Right lobe of liver (tissue), 6 donors: ENCODE data around the gene FAM174B. TPM values are rescaled to one million over a fixed set of nuclear protein-coding genes. Genes with fewer than 3 reads are reported as not detected.
A peak's percentile ranks its signal among the peaks of the same experiment; 100 is the strongest.

Experiments
- ATAC-seq, 4 donors: fragments of 200-7000 bp; cut with Tn5 transposase; one replicate each; pipeline ENCODE4 v1.9.1; 2020; ENCODE audit warnings: mild to moderate bottlenecking in 4 of 4, moderate library complexity in 4 of 4
- DNase-seq, 3 donors: peaks; one replicate each; pipeline ENCODE4 v3.0.0-alpha.2; 2020
- H3K27ac ChIP-seq, 3 donors: fragments of 200-600 bp; one replicate each; pipeline ENCODE4 v1.8.0; 2022
- H3K27me3 ChIP-seq, 2 donors: fragments of 200-600 bp; one replicate each; pipeline ENCODE4 v1.8.0; 2022
- H3K36me3 ChIP-seq, 4 donors: fragments of 200-600 bp; sonication (generic) in 1 of 4; one replicate each; pipeline versions ENCODE4 v1.5.1 to v1.8.0; 2017 to 2022; ENCODE audit warnings: control low read depth in 1 of 4
- H3K4me1 ChIP-seq, 4 donors: fragments of 200-600 bp; sonication (generic) in 1 of 4; one replicate each; pipeline versions ENCODE4 v1.5.1 to v1.8.0; 2017 to 2022; ENCODE audit warnings: control low read depth in 1 of 4
- H3K4me3 ChIP-seq, 3 donors: fragments of 200-600 bp; one replicate each; pipeline ENCODE4 v1.8.0; 2022
- H3K9me3 ChIP-seq, 4 donors: fragments of 200-600 bp; sonication (generic) in 1 of 4; one replicate each; pipeline versions ENCODE4 v1.5.1 to v1.8.0; 2017 to 2022; ENCODE audit warnings: control low read depth in 1 of 4
- CTCF ChIP-seq, 4 donors: fragments of 200-600 bp in 3 of 4; fragments of 450-650 bp in 1 of 4; IDR thresholded peaks; one replicate each; pipeline versions ENCODE4 v1.5.1 to v1.8.0; 2016 to 2022; ENCODE audit warnings: antibody characterized with exemption in 4 of 4, mild to moderate bottlenecking in 2 of 4
- POLR2A ChIP-seq: fragments of 450-650 bp; IDR thresholded peaks from one replicate; pipeline ENCODE4 v1.6.1; 2017; ENCODE audit warnings: antibody characterized with exemption, mild to moderate bottlenecking
- WGBS: methylation state at CpG from one replicate; pipeline ENCODE4 v1.1.6; 2018; ENCODE audit warnings: low coverage, low lambda C conversion rate; ENCODE audit not compliant: insufficient coverage; ENCODE audit errors: missing lambda C conversion rate; 5-methylcytosine and 5-hydroxymethylcytosine counted together
- intact Hi-C, 2 donors: fragments of 100-400 bp; cut with DNase I; formaldehyde crosslinking; loops; one replicate each; pipeline versions ENCODE4 v1.11.2 to v1.14.1; 2022
- total RNA-seq, 6 experiments: library from RNA; depleted of rRNA in 2 of 6; stranded (reverse); fragments of >200 nt in 2 of 6; fragmentation: NEBNext Ultra II Directional in 3 of 6; extraction: Animal tissue kit (Norgen Biotek cat#: 25700) in 3 of 6; gene quantifications; one replicate each; pipeline versions ENCODE4 v1.1.0 to v1.2.4, GENCODE V29; 2016 to 2023
- donor health status: DM: no; HTN: yes; CAD: no.
- donor health status: DM: no; HTN: no; CAD: no.
- donor health status: DM: no; HTN: no; CAD: no.
- donor health status: DM: no; HTN: yes; CAD: no.
- donor health status: DM: no; HTN: yes; CAD: no.

Gene FAM174B
- total RNA-seq, 6 experiments from 2014 or later = 2.0 to 11.9 (median 4.7) TPM

GRCh38 chr15:92627014-92627413 lies 28.6 kb downstream of the FAM174B start:
- ATAC-seq = peak in 2 of 4 donors; percentile 58 to 77
- no peaks in the 10 kb centered on the region for H3K27me3 ChIP-seq
- no peak for TF ChIP-seq POLR2A
- TF ChIP-seq CTCF (IDR thresholded peaks at IDR 0.05) = no peak
- no peaks in the 10 kb centered on the region for H3K9me3 ChIP-seq
- DNase-seq = no peak
- H3K36me3 ChIP-seq = no peaks in the 10 kb centered on the region
- H3K4me1 ChIP-seq = no peaks in the 10 kb centered on the region
- 33% methylated on average over 10 of the region's 11 CpGs for WGBS
- intact Hi-C loops = no loop called here
- no peak overlapping the region for H3K27ac ChIP-seq
- no peak overlapping the region for H3K4me3 ChIP-seq

GRCh38 chr15:92625251-92625980 lies 30.2 kb downstream of the FAM174B start:
- no peaks in the 10 kb centered on the region for H3K36me3 ChIP-seq
- H3K27me3 ChIP-seq = no peaks in the 10 kb centered on the region
- DNase-seq (no peak), ATAC-seq (no peak)
- H3K27ac ChIP-seq = no peak overlapping the region
- 62% methylated on average over 3 of the region's 3 CpGs for WGBS
- H3K4me1 ChIP-seq = no peaks in the 10 kb centered on the region
- no peak overlapping the region for H3K4me3 ChIP-seq
- TF ChIP-seq CTCF (IDR thresholded peaks at IDR 0.05) (no peak), POLR2A (no peak)
- H3K9me3 ChIP-seq = no peaks in the 10 kb centered on the region
- intact Hi-C loops = no loop called here

GRCh38 chr15:92624401-92624991 lies 31.1 kb downstream of the FAM174B start:
- H3K4me1 ChIP-seq = no peaks in the 10 kb centered on the region
- intact Hi-C loops = no loop called here
- H3K27ac ChIP-seq = no peak overlapping the region
- no peak overlapping the region for H3K4me3 ChIP-seq
- TF ChIP-seq POLR2A (no peak), CTCF (IDR thresholded peaks at IDR 0.05) (no peak)
- no peaks in the 10 kb centered on the region for H3K36me3 ChIP-seq
- 56% methylated on average over 6 of the region's 15 CpGs for WGBS
- H3K27me3 ChIP-seq = no peaks in the 10 kb centered on the region
- no peaks in the 10 kb centered on the region for H3K9me3 ChIP-seq
- ATAC-seq = peak; percentile 23 to 65 (median 45)
- DNase-seq = no peak

- Histone ChIP-seq H3K4me1 (peaks cover 0 to 6% (median 3%) of the 10 kb centered on the region in 4 donors), H3K27ac (no peak overlapping the region), H3K4me3 (no peak overlapping the region), H3K27me3 (no peaks in the 10 kb centered on the region), H3K36me3 (no peaks in the 10 kb centered on the region), H3K9me3 (no peaks in the 10 kb centered on the region)
- intact Hi-C loops = no loop called here
- 79% methylated on average over 7 of the region's 14 CpGs for WGBS
- TF ChIP-seq POLR2A (no peak), CTCF (IDR thresholded peaks at IDR 0.05) (no peak)
- no peak for ATAC-seq
- DNase-seq = no peak
Observed at GRCh38 chr15:92623435-92623834, 32.1 kb downstream of the FAM174B start.
